GM12878 (cell line): ENCODE measurements around the gene AZU1. TPM values are rescaled to one million over a fixed set of nuclear protein-coding genes. Genes with fewer than 3 reads are reported as not detected.

ENCODE experiments used
- ATAC-seq: fragments of 200-7000 bp; cut with Tn5 transposase; 3 replicates; pipeline ENCODE4 v1.9.1; 2020; ENCODE audit warnings: mild to moderate bottlenecking, moderate library complexity
- BruUV-seq: library from RNA; stranded (reverse); fragments of 400-500 nt; replicated peaks from 2 replicates; lab custom pipeline; 2021; lab: Mats Ljungman, UMichigan
- CTCF ChIA-PET: fragments of 300-600 bp; sonication (Branson Sonifier 250); formaldehyde crosslinking; extraction: SDS; loops from one replicate; lab custom pipeline; 2021; ENCODE audit warnings: inconsistent platforms; lab: Yijun Ruan, JAX
- POLR2A ChIA-PET: fragments of 350-600 bp; formaldehyde crosslinking; extraction: SDS; loops from one replicate; lab custom pipeline; 2021; ENCODE audit warnings: inconsistent platforms; lab: Charles Lee
- RAD21 ChIA-PET: fragments of 300-600 bp; sonication (Branson Sonifier 250); formaldehyde crosslinking; loops from one replicate; lab custom pipeline; 2023; ENCODE audit warnings: antibody characterized with exemption; ENCODE audit not compliant: unreplicated experiment; lab: Charles Lee
- SMC1A ChIA-PET: fragments of 300-600 bp; sonication (Branson Sonifier 250); formaldehyde crosslinking; loops from one replicate; lab custom pipeline; 2023; ENCODE audit not compliant: unreplicated experiment, uncharacterized antibody; lab: Charles Lee
- DNase-seq: peaks from one replicate; pipeline ENCODE4 v3.0.0-alpha.2; 2011; ENCODE audit warnings: low read depth, low spot score
- FAIRE-seq: peaks from 3 replicates; lab custom pipeline; 2011; peaks lifted over from hg19 to GRCh38; lab: Jason Lieb, UNC
- H2AFZ ChIP-seq: 2 replicates; pipeline ENCODE4 v1.6.0; 2011; ENCODE audit warnings: low read depth, low read length, control low read depth; ENCODE audit not compliant: control insufficient read depth
- H3K27ac ChIP-seq: 2 replicates; pipeline ENCODE4 v1.5.1; 2011; ENCODE audit warnings: control low read depth; ENCODE audit not compliant: control insufficient read depth, insufficient read depth
- H3K27me3 ChIP-seq, 2 experiments: replicated peaks in 1 of 2; 2 replicates each; pipeline versions ENCODE4 v1.6.0 to v1.6.1; 2011; ENCODE audit warnings: low read length in 1 of 2; ENCODE audit not compliant: control insufficient read depth in 2 of 2, insufficient read depth in 2 of 2
- H3K36me3 ChIP-seq, 2 experiments: 2 replicates each; pipeline ENCODE4 v1.5.1; 2011; ENCODE audit warnings: low read length in 1 of 2; ENCODE audit not compliant: control insufficient read depth in 2 of 2, insufficient read depth in 2 of 2
- H3K4me1 ChIP-seq: 2 replicates; pipeline ENCODE4 v1.6.1; 2011; ENCODE audit warnings: mild to moderate bottlenecking, low read length, moderate library complexity, mixed read lengths; ENCODE audit not compliant: control insufficient read depth, insufficient read depth
- H3K4me2 ChIP-seq: 2 replicates; pipeline ENCODE4 v1.6.0; 2011; ENCODE audit warnings: control low read depth; ENCODE audit not compliant: control insufficient read depth, insufficient read depth
- H3K4me3 ChIP-seq: fragments of 200-600 bp; sonication (generic); 2 replicates; pipeline ENCODE4 v1.5.1; 2016
- H3K79me2 ChIP-seq: 2 replicates; pipeline ENCODE4 v1.6.0; 2011; ENCODE audit warnings: low read length; ENCODE audit not compliant: control insufficient read depth, insufficient read depth
- H3K9ac ChIP-seq: 2 replicates; pipeline ENCODE4 v1.8.0; 2011; ENCODE audit warnings: low read length, control low read depth, mixed read lengths; ENCODE audit not compliant: control insufficient read depth, insufficient read depth
- H3K9me3 ChIP-seq: replicated peaks from 3 replicates; pipeline ENCODE4 v1.5.1; 2011; ENCODE audit warnings: mild to moderate bottlenecking, low read length; ENCODE audit not compliant: control insufficient read depth, insufficient read depth
- H4K20me1 ChIP-seq: 2 replicates; pipeline ENCODE4 v1.6.0; 2011; ENCODE audit not compliant: control insufficient read depth, insufficient read depth
- POLR2AphosphoS5 ChIP-seq: IDR thresholded peaks from 2 replicates; pipeline ENCODE4 v1.6.1; 2011; ENCODE audit warnings: mild to moderate bottlenecking, low read length, inconsistent platforms
- SUZ12 ChIP-seq: fragments of 200-600 bp; sonication (generic); IDR thresholded peaks from one replicate; pipeline ENCODE4 v1.6.1; 2018; ENCODE audit warnings: antibody characterized with exemption, mild to moderate bottlenecking; ENCODE audit not compliant: unreplicated experiment
- WGBS: methylation state at CpG from one replicate; pipeline ENCODE4 v1.1.6; 2016; ENCODE audit warnings: low lambda C conversion rate; ENCODE audit not compliant: insufficient replicate concordance, insufficient coverage; ENCODE audit errors: missing lambda C conversion rate; 5-methylcytosine and 5-hydroxymethylcytosine counted together
- in situ Hi-C: fragments of 300-500 bp; cut with MboI; formaldehyde crosslinking; loops from 9 replicates; pipeline ENCODE4 v1.14.3; 2018; ENCODE audit warnings: mixed read lengths
- intact Hi-C: fragments of 100-400 bp; cut with micrococcal nuclease; formaldehyde crosslinking; loops from one replicate; pipeline ENCODE4 v1.14.2; 2022; ENCODE audit not compliant: unreplicated experiment
- polyA plus RNA-seq, 11 experiments: library from polyadenylated mRNA; depleted of rRNA in 4 of 11; unstranded in 6 of 11; stranded (reverse) in 5 of 11; fragments of >200 nt; fragmentation: Nextera tagmentation in 4 of 11; fragmentation: Illumina TruSeq in 1 of 11; extraction: Ambion mirVana in 4 of 11; extraction: Trizol in 1 of 11; gene quantifications; 1 replicate in 1 of 11; 2 replicates in 10 of 11; pipeline versions ENCODE4 v1.2.1 to v1.2.3, GENCODE V29; 2011 to 2016; ENCODE audit warnings: inconsistent platforms in 2 of 11, missing spikeins in 2 of 11, low read depth in 1 of 11
- total RNA-seq, 4 experiments: library from RNA; depleted of rRNA in 3 of 4; stranded (reverse); fragments of >200 nt in 3 of 4; fragmentation: Illumina TruSeq in 1 of 4; extraction: Trizol in 1 of 4; gene quantifications; 2 replicates each; pipeline versions ENCODE4 v1.2.1 to v1.2.3, GENCODE V29; 2013 to 2021
- TF ChIP-seq, protein P1 (sequence below): fragments of 450-650 bp; IDR thresholded peaks from 2 replicates; pipeline ENCODE4 v1.6.1; 2017; ENCODE audit warnings: mild to moderate bottlenecking
- TF ChIP-seq, protein P2 (sequence below): fragments of 450-650 bp; IDR thresholded peaks from 2 replicates; pipeline ENCODE4 v1.6.1; 2018; ENCODE audit warnings: mild to moderate bottlenecking, low read depth, moderate library complexity; ENCODE audit not compliant: partially characterized antibody

The AZU1 gene
- total and polyA plus RNA-seq, 10 of the 15 experiments (the other 5 are each of a cell fraction or from before 2014, with no cell fraction given): not detected

DNA sequence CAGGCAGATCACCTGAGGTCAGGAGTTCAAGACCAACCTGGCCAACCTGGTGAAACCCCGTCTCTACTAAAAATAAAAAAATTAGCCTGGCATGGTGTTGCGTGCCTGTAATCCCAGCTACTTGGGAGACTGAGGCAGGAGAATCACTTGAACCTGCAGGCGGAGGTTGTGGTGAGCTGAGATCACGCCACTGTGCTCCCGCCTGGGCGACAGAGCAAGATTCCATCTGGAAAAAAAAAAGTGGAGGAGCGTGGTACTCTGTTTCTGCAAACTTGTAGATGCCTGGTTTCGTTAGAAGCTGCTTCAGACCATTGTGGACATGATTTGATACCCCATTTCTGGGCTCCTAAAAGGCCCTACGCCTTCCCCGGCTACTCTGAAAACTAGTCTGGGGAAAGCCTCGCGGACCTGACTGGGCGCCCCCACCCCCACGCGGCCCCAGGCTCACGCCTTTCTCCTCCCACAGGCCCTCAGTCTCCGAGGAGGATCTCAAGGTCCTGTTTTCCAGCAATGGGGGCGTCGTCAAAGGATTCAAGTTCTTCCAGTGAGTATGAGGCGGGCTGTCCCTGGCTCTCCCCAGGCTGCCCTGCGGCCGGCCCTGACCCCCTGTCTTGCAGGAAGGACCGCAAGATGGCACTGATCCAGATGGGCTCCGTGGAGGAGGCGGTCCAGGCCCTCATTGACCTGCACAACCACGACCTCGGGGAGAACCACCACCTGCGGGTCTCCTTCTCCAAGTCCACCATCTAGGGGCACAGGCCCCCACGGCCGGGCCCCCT lies 17.4 kb upstream of the AZU1 start:
- TF ChIP-seq POLR2AphosphoS5 (peak; percentile 67; the same call in 1 of the 2 replicates), SUZ12 (no peak)
- TF ChIP-seq, protein P1, sequence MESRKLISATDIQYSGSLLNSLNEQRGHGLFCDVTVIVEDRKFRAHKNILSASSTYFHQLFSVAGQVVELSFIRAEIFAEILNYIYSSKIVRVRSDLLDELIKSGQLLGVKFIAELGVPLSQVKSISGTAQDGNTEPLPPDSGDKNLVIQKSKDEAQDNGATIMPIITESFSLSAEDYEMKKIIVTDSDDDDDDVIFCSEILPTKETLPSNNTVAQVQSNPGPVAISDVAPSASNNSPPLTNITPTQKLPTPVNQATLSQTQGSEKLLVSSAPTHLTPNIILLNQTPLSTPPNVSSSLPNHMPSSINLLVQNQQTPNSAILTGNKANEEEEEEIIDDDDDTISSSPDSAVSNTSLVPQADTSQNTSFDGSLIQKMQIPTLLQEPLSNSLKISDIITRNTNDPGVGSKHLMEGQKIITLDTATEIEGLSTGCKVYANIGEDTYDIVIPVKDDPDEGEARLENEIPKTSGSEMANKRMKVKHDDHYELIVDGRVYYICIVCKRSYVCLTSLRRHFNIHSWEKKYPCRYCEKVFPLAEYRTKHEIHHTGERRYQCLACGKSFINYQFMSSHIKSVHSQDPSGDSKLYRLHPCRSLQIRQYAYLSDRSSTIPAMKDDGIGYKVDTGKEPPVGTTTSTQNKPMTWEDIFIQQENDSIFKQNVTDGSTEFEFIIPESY: peak; percentile 18; the same call in 1 of the 2 replicates
- TF ChIP-seq, protein P2, sequence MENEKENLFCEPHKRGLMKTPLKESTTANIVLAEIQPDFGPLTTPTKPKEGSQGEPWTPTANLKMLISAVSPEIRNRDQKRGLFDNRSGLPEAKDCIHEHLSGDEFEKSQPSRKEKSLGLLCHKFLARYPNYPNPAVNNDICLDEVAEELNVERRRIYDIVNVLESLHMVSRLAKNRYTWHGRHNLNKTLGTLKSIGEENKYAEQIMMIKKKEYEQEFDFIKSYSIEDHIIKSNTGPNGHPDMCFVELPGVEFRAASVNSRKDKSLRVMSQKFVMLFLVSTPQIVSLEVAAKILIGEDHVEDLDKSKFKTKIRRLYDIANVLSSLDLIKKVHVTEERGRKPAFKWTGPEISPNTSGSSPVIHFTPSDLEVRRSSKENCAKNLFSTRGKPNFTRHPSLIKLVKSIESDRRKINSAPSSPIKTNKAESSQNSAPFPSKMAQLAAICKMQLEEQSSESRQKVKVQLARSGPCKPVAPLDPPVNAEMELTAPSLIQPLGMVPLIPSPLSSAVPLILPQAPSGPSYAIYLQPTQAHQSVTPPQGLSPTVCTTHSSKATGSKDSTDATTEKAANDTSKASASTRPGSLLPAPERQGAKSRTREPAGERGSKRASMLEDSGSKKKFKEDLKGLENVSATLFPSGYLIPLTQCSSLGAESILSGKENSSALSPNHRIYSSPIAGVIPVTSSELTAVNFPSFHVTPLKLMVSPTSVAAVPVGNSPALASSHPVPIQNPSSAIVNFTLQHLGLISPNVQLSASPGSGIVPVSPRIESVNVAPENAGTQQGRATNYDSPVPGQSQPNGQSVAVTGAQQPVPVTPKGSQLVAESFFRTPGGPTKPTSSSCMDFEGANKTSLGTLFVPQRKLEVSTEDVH: no peak
- RAD21 ChIA-PET: no interaction called here
- H3K79me2 ChIP-seq: peaks cover 6% of the 10 kb centered on the region
- H3K4me2 ChIP-seq: no peak overlapping the region
- 97% methylated on average over 30 of the region's 30 CpGs for WGBS
- H4K20me1 ChIP-seq: no peaks in the 10 kb centered on the region; the same call in 1 of the 2 replicates
- ATAC-seq (no peak), DNase-seq (no peak), FAIRE-seq (no peak)
- in situ Hi-C loops (no loop called here), intact Hi-C loops (no loop called here)
- no peaks in the 10 kb centered on the region; the same call in 2 of the 3 replicates for H3K9me3 ChIP-seq
- no TSS peak for BruUV-seq
- H3K4me3 ChIP-seq: no peak overlapping the region
- H3K4me1 ChIP-seq: no peaks in the 10 kb centered on the region
- SMC1A ChIA-PET: no interaction called here
- H3K9ac ChIP-seq: no peak overlapping the region
- H3K27ac ChIP-seq: no peak overlapping the region
- H3K27me3 ChIP-seq: no peaks in the 10 kb centered on the region
- CTCF ChIA-PET: no interaction called here
- no peak overlapping the region for H2AFZ ChIP-seq
- H3K36me3 ChIP-seq: peaks cover 33 to 43% of the 10 kb centered on the region in 2 experiments; a peak in 3 of 4 replicates
- POLR2A ChIA-PET: interaction anchor here (0.6 kb wide), 1 partner anchor 547 kb away, joined by 3 read pairs; no protein-coding TSS in a partner anchor
